Superior temporal gyrus (tissue), 1 donor: ENCODE results near the gene NME7.

ENCODE experiments used
- DNase-seq: peaks from one replicate; pipeline ENCODE4 v3.0.0-alpha.2; 2016; ENCODE audit errors: extremely low spot score

NME7 gene

DNA sequence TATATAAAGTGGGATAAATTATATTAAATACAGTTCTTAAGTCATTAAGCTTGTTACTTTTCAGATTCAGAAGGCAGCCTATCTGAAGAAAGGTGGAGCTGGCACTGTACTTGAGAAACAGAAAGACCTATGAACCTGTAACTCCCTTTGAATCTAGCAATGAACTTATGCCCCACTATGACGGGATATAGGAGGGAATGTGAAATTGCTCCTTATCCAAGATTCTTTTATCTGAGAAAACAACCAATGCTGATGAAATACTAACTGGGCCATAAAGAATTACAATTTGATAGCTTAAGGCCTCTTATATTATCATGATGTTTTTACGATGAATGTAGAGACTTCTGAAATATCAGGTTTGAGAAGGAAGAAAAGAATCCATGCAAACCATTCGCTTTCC is 211.0 kb downstream of the NME7 start:
- no peak for DNase-seq

DNA sequence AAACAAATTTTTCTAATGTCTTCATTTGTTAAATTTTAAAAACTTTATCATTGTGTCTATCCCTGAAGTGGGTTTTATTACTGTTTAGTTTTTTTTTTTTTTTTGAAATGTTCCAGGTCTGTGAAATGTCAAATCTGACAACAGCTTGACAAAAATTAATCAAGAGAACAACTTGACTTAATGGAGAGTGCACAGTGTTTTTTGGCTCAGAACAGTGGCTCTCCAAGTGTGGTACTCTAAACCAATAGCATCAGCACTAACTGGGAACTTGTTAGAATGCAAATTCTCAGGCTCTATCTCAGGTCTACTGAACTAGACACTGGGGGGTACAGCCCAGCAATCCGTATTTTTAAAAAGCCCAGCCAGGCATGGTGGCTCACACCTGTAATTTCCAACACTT is 211.9 kb downstream of the NME7 start:
- no peak for DNase-seq

DNA sequence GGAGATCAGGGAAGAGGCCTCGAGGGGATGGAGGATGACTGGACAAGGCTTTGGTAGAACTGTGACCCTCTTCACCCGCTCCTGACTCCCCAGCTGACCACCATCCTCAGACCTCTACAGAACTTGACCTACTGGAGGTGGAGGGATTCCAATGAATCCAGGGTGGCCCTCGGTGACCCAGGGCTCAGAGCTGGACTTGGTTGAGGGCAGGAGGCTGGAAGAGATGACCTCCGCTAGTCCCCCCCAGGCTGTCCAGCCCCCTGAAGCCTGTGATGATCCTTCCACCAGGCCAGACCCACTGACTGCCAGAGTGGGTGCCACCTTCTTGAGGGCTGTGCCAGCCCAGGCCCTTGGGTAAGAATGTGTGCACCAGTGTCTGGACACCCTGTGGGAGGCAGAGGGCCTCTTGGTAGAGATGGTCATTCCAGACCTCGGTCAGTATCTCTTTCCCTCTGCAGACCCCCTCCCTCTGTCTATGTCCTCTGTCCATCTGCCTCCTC is 216.2 kb downstream of the NME7 start:
- no peak for DNase-seq

DNA sequence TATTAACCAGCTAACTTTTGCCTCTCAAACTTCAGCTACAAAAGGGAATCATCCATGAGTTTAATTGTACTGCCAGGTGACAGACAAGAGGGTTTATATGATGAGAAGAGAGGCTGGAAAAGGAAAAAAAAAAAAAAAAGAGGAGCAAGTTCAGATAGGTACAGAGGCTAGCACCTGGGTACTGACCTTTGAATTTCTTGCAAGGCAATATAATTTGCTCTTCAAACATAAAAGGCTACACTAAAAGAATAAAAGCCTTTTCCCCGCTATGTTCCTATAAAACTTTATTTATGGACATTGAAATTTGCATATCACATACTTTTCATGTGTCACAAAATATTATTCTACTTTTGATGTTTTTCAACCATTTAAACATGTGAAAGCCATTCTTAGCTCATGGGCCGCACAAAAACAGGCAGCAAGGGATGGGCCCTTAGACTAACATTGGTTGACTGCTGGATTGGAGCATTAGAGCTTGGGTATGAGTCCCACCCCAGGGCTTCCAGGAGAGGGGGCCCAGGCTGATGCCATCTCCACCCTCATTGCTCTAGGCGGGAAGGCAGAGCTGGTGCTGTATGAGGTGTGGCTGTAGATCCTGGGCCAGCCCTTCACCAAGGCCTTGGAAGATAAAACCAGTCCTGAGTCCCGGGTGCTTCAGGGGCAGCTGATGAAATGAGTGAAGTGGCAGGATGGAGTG is 216.8 kb downstream of the NME7 start:
- no peak for DNase-seq

DNA sequence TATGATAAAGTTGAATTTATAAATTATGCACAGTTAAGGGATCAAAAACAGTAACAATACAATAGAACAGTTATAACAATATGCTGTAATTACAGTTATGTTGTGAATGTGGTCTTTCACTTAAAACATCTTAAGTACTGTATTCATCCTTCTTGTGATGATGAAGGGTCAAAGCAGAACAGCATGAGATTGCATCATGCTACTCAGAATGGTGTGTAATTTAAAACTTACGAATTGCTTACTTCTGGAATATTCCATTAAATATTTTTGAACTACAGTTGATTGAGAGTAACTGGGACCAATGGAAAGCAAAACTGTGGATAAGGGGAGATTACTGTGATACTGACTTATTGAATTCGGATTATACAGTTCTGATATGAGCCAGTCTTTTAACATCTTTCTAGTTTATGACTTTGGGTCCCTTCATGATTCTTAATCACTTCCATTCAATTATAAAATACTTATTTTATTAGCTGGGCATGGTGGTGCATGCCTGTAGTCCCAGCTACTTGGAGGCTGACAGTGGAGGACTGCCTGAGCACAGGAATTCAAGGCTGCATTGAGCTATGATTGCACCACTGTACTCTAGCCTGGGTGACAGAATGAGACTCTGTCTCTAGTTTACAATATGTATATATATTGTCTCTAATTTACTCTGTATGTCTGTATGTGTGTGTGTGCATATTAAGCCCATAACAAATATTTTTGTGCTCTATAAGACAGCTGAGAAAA is 217.9 kb downstream of the NME7 start:
- no peak for DNase-seq

DNA sequence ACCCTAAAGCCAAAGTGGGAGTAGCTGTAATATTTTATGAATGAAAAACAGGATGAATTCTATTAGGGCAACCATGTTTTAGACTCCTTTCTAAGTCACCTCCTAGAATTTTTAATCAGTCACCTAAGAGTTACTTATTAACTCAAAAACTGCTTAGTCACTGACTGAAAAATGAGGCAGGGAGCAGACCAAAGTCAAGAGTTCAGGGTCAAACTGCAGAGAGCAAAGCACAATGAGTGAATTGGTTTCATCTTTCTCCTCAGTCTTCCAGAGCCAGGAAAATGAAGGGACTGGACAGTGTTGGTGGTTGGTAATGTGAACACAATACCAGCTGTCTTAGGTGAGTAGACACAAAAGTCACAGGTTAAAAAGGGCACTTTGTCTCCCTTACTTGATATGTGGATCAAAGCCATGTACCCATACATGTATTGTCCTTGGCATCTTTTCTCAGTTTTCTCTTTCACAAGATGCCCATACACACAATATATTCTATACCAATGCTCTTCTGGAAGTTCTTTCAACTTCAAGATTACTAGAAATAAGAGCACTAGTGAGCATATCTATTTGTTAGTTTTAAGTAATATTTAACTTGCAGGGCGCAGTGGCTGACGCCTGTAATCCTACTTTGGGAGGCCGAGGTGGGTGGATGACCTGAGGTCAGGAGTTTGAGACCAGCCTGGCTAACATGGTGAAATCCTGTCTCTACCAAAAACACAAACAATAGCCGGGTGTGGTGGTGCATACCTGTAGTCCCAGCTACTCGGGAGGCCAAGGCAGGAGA is 218.9 kb downstream of the NME7 start:
- DNase-seq: no peak

DNA sequence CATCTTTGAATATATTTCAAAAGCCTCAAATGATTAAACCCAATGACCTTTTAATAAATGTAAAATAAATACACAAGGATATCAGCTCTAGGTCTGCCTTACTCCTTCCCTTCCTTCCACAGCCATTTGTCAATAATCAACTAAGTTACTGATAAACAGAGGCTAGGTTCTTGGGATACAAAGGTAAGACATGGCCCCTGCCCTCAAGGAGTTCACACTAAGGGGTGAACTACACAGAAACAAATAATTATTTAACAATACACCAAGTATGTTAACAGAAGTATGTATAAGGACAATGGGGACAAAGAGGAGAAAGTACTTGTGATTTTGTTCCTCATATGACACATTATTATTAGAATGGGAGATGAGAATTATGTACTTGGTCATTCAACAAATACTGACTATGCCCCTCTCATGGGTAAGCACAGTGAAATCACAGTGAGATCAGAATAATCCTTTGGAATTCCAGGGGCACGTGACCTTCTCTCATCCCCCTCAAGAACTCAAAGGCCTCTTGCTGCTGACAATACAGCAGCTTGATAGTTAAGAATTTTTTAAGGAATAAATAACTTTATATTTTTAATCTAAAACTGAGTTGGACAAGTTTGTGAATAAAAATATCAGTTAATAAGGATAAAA is 220.9 kb downstream of the NME7 start:
- DNase-seq: no peak

DNA sequence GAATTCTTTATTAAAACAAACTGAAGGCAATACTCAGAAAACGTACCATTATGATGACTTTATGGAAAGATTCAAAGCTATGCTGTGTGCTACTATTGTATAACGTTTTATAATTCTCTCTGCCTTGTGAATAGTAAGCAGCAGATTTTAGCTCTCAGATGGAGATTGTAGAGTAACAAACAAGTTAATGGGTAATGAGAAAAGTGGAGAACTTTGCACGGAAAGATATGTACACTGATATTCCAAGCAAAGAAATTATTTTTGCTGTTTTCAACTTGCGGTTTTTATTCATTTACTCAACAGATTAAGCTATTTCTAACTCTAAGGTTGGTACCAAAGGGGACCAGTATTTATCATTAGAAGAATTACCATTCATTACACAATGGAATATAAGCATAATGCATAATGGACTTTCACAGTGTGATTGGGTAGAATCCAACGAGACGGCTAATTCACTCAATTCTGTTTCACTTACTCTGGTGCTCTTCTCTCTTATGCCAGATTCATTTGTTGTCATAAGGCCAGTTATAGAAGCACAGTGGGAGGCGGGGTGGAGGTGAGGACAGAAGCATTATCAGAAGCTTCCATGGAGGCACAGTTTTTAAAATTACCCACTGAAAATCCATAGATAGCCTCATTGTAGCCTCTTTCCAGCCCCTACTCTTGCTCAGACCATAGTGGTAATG is 222.5 kb downstream of the NME7 start:
- peak; percentile 69 for DNase-seq

DNA sequence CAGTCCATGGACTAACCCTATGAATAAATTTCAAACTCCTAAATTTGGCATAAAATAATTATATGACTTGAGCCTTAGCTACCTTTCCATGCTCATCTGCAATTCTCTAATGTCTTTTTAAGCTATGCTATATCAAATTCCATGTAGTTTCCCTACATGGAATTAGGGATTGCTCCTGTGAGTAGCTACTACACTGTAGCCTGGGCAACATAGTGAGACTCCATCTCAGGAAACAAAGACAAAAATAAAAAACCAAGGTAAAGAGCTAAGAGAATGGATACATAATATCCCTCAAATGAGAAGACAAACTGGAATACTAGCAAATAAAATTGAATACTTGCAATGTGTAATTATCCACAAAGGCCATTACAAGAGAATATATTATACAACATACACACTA is 223.6 kb downstream of the NME7 start:
- peak; percentile 22 for DNase-seq

DNA sequence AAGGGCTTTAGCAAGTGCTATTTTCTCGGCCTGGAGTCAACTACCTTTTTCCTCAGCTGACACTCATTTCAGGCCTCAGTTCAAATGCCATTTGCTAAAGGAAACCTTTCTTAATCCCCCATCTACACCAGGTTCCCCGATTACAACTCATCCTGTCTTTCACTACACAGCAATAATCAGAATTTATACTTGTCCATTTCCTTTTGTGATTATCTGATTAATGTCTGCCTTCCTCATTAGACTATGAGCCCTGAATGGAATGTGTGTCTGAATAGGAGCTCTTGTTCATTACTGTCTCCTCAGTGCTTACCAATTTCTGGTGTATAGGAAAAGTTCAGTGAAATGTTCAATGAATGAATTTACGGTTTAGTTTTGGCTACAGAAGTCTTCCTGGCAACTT is 224.3 kb downstream of the NME7 start:
- peak; percentile 19 for DNase-seq

DNA sequence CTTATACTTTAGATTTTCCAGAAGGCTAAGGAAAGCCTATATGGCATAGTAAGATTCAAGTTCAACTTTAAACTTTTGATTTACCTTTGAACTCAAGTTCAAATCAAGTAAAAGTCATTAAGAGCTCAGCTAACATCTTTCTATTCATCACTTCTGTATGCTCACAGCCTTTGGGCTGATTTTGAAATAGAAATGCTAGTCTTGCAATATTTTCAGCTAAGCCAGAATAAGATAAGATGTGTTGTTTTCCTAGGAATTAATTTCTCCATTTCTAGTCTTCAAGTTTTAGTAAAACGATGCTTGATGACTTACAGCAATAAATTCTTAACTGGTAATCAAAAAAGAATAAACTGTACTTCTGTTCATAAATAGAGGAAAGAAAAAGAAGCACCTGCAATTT is 225.5 kb downstream of the NME7 start:
- no peak for DNase-seq

DNA sequence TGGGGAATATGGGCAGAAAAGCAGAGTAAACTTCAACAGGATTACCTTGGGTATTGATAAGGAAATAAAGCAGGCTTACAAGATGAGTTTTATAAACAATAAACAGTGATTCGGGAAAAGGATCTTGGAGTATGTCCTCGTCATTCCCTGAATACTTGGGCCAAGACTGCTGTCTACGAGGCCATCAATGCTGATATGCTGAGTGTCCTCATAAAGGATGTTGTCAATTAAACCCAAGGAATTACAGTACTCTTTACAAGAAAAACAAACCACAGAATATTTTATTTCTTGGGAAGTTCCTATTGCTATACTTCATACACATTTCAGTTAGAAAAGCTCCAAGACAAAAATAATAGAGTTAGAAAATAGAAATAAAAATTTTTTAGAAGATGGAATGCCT is 226.2 kb downstream of the NME7 start:
- DNase-seq: no peak

DNA sequence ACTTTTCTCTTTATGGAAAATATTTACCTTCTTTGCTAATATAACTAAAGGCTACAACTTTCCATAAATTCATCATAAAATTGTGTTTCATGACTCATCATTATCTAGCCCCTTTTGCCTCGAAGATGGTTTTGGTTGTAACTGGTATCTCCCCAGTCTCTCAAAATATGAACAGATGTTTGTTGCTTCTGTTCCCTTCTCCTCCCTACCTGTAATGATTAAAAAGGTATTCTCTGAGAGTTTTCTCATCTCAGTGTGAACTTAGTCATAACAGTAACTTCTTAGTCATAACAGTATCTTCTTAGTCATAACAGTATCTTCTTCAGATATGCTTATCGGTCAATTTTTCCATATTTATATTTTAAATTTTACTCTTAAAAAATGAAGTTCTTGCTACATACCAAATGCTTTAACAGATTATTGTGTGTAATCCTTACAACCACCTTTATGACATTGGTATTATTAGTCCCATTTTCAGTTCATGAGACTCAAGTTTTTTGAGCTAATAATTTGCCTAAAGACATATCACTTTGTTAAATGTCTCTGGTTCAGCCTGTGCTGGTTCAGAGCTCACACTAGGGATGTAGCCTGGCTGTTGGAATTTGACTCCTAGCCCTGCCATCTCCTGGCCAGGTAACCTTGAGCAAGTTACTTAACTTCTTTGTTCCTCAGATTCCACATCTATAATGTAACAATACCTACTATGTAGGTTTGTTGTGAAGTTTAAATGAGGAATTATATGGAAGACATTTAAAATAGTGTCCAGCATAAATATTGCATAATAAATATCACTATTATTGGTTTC is 228.5 kb downstream of the NME7 start:
- no peak for DNase-seq

DNA sequence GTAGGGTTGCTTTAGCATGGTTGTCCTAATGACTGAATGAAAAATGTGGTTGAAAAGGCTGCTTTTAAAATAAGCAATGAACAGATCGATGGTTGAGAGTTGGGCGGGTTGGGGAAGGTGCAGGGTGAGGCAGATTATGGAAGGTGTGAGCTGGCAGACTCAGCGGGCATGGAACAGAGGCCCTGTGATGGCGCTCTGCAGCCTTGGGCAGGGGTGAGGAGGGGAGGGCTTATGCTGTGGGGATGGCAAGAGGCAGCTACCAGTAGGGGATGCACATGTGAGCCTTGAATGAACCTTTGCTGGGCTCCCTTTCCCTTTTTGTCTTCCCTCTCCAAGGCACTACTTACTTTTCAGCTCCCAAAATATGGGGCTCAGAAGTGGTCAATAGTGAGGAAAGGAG is 230.2 kb downstream of the NME7 start:
- no peak for DNase-seq

DNA sequence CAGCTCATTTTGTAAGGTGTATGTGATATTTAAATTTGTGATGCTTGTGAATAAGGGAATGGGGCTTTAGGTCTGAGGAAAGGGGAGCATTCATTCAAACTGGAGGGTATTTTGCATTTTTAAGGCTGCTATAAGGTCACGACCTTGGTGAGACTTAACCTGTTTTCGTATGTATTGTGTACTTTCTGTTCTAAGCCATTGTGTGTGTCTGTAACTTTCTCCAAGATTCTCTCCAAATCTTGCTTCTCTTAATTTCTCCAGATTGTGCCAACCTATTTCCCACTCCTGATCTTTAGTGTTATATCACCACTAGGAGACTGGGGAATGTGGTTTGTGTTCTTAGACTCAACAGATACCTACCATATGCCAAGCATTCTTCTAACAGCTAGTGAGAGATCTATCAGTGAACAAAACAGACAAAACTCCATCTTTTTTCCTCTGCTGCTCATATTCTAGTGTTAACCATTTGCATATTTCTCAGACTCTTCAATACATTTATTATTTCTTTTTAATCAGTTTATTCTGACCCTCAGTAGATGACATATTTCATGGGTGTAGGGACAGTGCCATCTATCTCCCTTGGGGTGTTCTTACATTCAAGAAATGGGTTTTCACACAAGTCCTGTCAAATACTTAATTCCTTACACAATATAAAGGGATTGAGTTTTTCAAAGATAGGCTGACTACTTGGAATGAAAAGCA is 233.6 kb downstream of the NME7 start:
- DNase-seq: peak; percentile 80

DNA sequence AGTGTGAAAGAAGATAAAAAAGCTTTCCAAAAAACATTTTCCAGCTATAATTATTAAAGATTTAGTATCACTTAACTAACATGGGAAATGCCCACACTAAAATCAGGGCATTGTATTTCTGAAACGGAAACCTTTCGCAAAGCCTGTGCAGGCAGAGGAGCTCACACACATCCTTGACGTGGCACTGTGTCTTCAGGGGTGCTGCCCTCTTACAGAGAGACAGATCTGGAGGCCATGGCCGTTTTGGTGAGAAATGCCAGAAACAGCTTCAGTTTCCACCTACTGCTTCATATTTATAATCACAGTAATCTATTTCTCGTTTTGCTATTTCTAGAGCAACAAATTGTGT is 234.4 kb downstream of the NME7 start:
- no peak for DNase-seq

DNA sequence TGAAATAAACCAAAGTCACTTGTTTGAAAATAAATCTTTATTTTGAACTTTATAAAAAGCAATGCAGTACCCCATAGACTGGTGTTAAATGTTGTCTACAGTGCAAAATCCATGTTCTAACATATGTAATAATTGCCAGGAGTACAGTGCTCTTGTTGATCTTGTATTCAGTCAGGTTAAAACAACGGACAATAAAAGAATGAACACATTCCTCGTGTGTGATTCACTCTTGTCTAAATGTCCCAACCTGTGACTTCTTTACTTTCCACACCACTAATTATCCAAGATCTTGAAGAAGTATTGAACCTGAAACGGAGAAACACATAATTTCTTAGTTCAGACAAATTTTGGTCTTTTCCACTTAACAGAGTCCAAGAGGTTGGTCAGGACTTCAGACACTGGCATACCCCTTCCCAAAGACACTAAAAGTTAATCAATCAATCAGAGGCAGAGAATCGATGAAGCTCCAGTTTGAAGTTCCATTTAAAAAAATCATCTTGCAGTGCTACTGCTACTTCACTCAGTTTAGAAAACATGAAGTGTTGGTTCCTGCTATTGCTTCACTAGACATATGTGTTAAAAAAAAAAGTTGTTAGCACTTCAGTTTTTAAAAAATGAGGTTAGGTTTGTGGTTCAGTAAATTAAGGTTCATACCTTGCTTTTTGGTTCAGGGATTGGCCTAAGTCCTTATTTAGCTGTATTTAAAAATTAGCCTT is 234.9 kb downstream of the NME7 start:
- DNase-seq: no peak

DNA sequence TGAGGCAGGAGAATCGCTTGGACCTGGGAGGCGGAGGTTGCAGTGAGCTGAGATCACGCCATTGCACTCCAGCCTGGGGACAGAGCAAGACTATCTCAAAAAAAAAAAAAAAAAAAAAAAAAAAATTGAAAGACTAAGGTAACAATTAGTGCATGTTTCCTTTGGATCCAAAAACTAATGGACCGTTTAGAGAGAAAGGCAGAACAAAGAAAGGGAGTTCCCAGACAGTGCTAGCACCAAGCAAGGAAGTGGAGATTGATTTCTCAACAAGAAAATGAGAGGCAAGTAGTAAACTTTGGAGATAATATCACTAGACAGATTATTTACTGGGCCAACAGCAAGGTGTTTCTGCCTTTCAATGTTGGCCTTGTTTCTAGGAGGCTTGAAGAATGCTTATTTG is 236.9 kb downstream of the NME7 start:
- no peak for DNase-seq

DNA sequence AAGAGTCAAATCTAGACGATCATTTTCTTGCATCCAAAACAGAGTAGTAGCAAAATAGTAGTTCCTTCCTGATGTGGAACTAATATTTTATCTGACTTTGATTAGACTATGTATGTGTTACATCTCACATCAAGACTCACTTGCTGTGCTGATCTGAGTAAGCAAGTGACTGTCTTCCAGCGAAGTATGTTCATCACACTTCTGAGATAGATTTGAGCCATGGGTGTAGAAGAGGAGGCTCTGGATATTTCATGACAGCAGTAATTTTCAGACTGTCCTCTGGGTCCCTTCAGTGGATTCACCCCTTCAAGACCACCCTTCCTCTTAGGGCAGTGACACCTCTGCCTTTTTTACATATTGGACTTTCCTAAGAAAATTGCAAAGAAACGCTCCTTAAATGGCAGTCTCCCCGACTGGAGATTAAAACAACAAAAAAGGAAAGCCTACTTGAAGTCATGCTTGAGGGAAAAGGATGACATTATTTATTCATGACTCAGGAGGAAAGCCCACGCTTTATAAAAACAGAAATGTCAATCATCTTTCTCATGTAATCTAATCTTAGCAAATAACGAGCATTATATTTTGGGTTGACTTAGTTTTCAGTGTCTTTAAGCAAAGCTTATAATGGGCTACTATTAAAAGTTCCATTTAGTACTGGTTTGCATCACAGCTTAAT is 238.3 kb downstream of the NME7 start:
- DNase-seq: no peak
